GM23338 (cell line): ENCODE results near the gene NUB1. TPM values are rescaled to one million over a fixed set of nuclear protein-coding genes. Genes with fewer than 3 reads are reported as not detected.

Experiments used
- ATAC-seq: fragments of 200-7000 bp; cut with Tn5 transposase; 3 replicates; pipeline ENCODE4 v1.9.1; 2020
- DNase-seq: peaks from one replicate; pipeline ENCODE4 v3.0.0-alpha.2; 2015; ENCODE audit warnings: low spot score
- H2AFZ ChIP-seq: fragments of 200-600 bp; sonication (generic); 2 replicates; pipeline ENCODE4 v1.8.0; 2016; ENCODE audit warnings: antibody characterized with exemption, mild to moderate bottlenecking, moderate library complexity
- H3F3A ChIP-seq: fragments of 200-600 bp; sonication (generic); replicated peaks from 2 replicates; pipeline ENCODE4 v1.8.0; 2017; ENCODE audit warnings: antibody characterized with exemption, mixed run types, low read depth
- H3K27ac ChIP-seq: fragments of 200-600 bp; sonication (generic); 2 replicates; pipeline ENCODE4 v1.6.1; 2016; ENCODE audit warnings: low read depth
- H3K27me3 ChIP-seq: fragments of 200-600 bp; sonication (generic); 2 replicates; pipeline ENCODE4 v1.8.0; 2016; ENCODE audit warnings: mild to moderate bottlenecking, mixed run types, moderate library complexity; ENCODE audit not compliant: insufficient read depth
- H3K36me3 ChIP-seq: fragments of 200-600 bp; sonication (generic); 2 replicates; pipeline ENCODE4 v1.8.0; 2016; ENCODE audit warnings: mild to moderate bottlenecking; ENCODE audit not compliant: insufficient read depth
- H3K4me1 ChIP-seq: fragments of 200-600 bp; sonication (generic); 2 replicates; pipeline ENCODE4 v1.8.0; 2016; ENCODE audit warnings: mild to moderate bottlenecking, moderate library complexity; ENCODE audit not compliant: insufficient read depth
- H3K4me2 ChIP-seq: fragments of 200-600 bp; sonication (generic); 2 replicates; pipeline ENCODE4 v1.7.1; 2017; ENCODE audit warnings: mixed run types
- H3K4me3 ChIP-seq: fragments of 200-600 bp; sonication (generic); 2 replicates; pipeline ENCODE4 v1.6.1; 2016; ENCODE audit warnings: mixed run types
- H3K79me2 ChIP-seq: fragments of 200-600 bp; sonication (generic); replicated peaks from 2 replicates; pipeline ENCODE4 v1.8.0; 2017; ENCODE audit warnings: mild to moderate bottlenecking; ENCODE audit not compliant: insufficient read depth
- H3K9me2 ChIP-seq: fragments of 200-600 bp; sonication (generic); 2 replicates; pipeline ENCODE4 v1.8.0; 2017; ENCODE audit not compliant: insufficient read depth
- H4K20me1 ChIP-seq: fragments of 200-600 bp; sonication (generic); replicated peaks from 2 replicates; pipeline ENCODE4 v1.8.0; 2017; ENCODE audit warnings: mild to moderate bottlenecking; ENCODE audit not compliant: insufficient read depth
- H3K27ac Mint-ChIP-seq: 2 replicates; pipeline ENCODE4 v1.8.0; 2020; ENCODE audit warnings: inconsistent platforms, mild to moderate bottlenecking, moderate library complexity, mixed read lengths
- H3K27me3 Mint-ChIP-seq: 3 replicates; pipeline ENCODE4 v1.8.0; 2022; ENCODE audit warnings: low read depth, mild to moderate bottlenecking, moderate library complexity, mixed read lengths, inconsistent platforms; ENCODE audit not compliant: insufficient read depth, poor library complexity
- H3K36me3 Mint-ChIP-seq: 3 replicates; pipeline ENCODE4 v1.8.0; 2021; ENCODE audit warnings: low read depth, mild to moderate bottlenecking, inconsistent platforms, moderate library complexity, mixed read lengths
- H3K4me1 Mint-ChIP-seq: 3 replicates; pipeline ENCODE4 v1.8.0; 2020; ENCODE audit warnings: mild to moderate bottlenecking, inconsistent platforms, mixed read lengths
- H3K4me3 Mint-ChIP-seq: 3 replicates; pipeline ENCODE4 v1.8.0; 2021; ENCODE audit warnings: moderate library complexity, mild to moderate bottlenecking, inconsistent platforms, mixed read lengths
- H3K9me3 Mint-ChIP-seq: 3 replicates; pipeline ENCODE4 v1.8.0; 2020; ENCODE audit warnings: moderate library complexity, mild to moderate bottlenecking, inconsistent platforms, mixed read lengths
- CREB1 ChIP-seq: fragments of 250-450 bp; sonication (Bioruptor Pico); IDR thresholded peaks from 2 replicates; pipeline ENCODE4 v1.5.0; 2020; ENCODE audit warnings: low read depth, mild to moderate bottlenecking, moderate library complexity
- CTCF ChIP-seq, 2 experiments: fragments of 200-600 bp in 1 of 2; sonication (generic) in 1 of 2; conservative IDR thresholded peaks; 2 replicates each; pipeline versions ENCODE4 v1.5.1 to v1.6.1; 2016 to 2017; ENCODE audit warnings: antibody characterized with exemption in 2 of 2, low read depth in 2 of 2, mild to moderate bottlenecking in 2 of 2, moderate library complexity in 1 of 2
- JUNB ChIP-seq: IDR thresholded peaks from one replicate; pipeline ENCODE4 v1.6.1; 2016; ENCODE audit warnings: antibody characterized with exemption; ENCODE audit not compliant: unreplicated experiment
- NANOG ChIP-seq: IDR thresholded peaks from 2 replicates; pipeline ENCODE4 v1.6.1; 2016; ENCODE audit warnings: antibody characterized with exemption, borderline replicate concordance
- POLR2AphosphoS5 ChIP-seq: IDR thresholded peaks from 2 replicates; pipeline ENCODE4 v1.6.1; 2016; ENCODE audit warnings: antibody characterized with exemption, low read depth
- REST ChIP-seq: IDR thresholded peaks from one replicate; pipeline ENCODE4 v1.6.1; 2018; ENCODE audit warnings: antibody characterized with exemption; ENCODE audit not compliant: unreplicated experiment
- STAT1 ChIP-seq: IDR thresholded peaks from one replicate; pipeline ENCODE4 v1.6.1; 2016; ENCODE audit warnings: antibody characterized with exemption; ENCODE audit not compliant: unreplicated experiment
- ZNF114 ChIP-seq: fragments of 250-450 bp; sonication (Bioruptor Pico); IDR thresholded peaks from 2 replicates; pipeline ENCODE4 v1.5.0; 2020; ENCODE audit warnings: mild to moderate bottlenecking, moderate library complexity
- polyA plus RNA-seq: library from polyadenylated mRNA; unstranded; fragments of >200 nt; fragmentation: Nextera tagmentation; extraction: Ambion mirVana; gene quantifications from 2 replicates; pipeline ENCODE4 v1.2.1, GENCODE V29; 2016
- total RNA-seq: library from RNA; depleted of rRNA; stranded (reverse); fragments of >200 nt; shearing (Covaris generic); gene quantifications from 2 replicates; pipeline ENCODE4 v1.2.3, GENCODE V29; 2014

The NUB1 gene
- total and polyA plus RNA-seq, 2 experiments from 2014 or later = 31.8 to 42.3 TPM

GRCh38 chr7:151426441-151426903, 84.9 kb downstream of the NUB1 start:
- no peak overlapping the region for H2AFZ ChIP-seq
- Mint-ChIP-seq H3K9me3 (peaks cover 17% of the 10 kb centered on the region), H3K4me1 (peaks cover 28% of the 10 kb centered on the region)

More at GRCh38 chr7:151426441-151426903, 84.9 kb downstream of the NUB1 start:
- DNase-seq (no peak), ATAC-seq (no peak)
- Mint-ChIP-seq H3K27ac (no peak overlapping the region), H3K27me3 (peaks cover 11% of the 10 kb centered on the region), H3K36me3 (peaks cover 8% of the 10 kb centered on the region; the same call in 1 of the 3 replicates), H3K4me3 (no peak overlapping the region)
- Histone ChIP-seq H3K36me3 (no peaks in the 10 kb centered on the region; the same call in 1 of the 2 replicates), H3K4me2 (no peak overlapping the region), H3K4me3 (no peak overlapping the region), H3K4me1 (peaks cover 25% of the 10 kb centered on the region), H4K20me1 (no peaks in the 10 kb centered on the region), H3K27me3 (no peaks in the 10 kb centered on the region), H3K27ac (no peak overlapping the region), H3F3A (no peaks in the 10 kb centered on the region), H3K79me2 (no peaks in the 10 kb centered on the region), H3K9me2 (no peaks in the 10 kb centered on the region)
- TF ChIP-seq CREB1 (CRISPR knock-in tag) (no peak), JUNB (no peak), POLR2AphosphoS5 (no peak), REST (no peak), CTCF (conservative IDR thresholded peaks at IDR 0.05; ENCODE audit: low read depth in 2 of 2) (no peak), STAT1 (no peak), NANOG (no peak), ZNF114 (CRISPR knock-in tag) (no peak)
